ENCODE measurements around the gene ADGRG3. TPM values are rescaled to one million over a fixed set of nuclear protein-coding genes. Genes with fewer than 3 reads are reported as not detected.

The ADGRG3 gene
- total RNA-seq, 1 donor from 2014 or later = 0.36 TPM

DNA sequence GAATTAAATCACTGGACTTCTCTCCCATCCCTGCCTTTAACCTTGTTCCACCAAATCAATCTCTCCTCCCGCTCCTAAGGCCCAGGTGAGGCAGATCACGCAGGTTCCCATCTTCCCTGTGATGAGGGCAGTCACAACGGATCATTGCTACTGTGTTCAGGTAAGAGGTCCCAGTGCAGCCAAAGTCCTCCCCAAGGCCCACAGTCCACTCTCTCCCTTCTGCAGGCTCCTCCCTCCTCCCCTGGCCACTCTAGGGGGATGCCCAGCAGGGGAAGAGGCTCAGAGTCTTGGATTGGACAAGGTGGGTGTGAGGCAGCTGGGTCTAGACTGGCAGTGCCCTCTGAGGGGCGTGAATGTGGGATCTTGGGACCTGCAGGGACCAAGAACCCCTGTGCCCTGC, 2.6 kb upstream of the ADGRG3 start:
- Histone ChIP-seq H3K4me1 (no peaks in the 10 kb centered on the region), H3K4me3 (no peak overlapping the region), H3K36me3 (peaks cover 13% of the 10 kb centered on the region), H3K27me3 (ENCODE audit: low read depth) (peaks cover 13% of the 10 kb centered on the region), H3K27ac (replicated peaks) (no peak overlapping the region), H3K9me3 (replicated peaks) (no peaks in the 10 kb centered on the region)
- TF ChIP-seq, protein P1, sequence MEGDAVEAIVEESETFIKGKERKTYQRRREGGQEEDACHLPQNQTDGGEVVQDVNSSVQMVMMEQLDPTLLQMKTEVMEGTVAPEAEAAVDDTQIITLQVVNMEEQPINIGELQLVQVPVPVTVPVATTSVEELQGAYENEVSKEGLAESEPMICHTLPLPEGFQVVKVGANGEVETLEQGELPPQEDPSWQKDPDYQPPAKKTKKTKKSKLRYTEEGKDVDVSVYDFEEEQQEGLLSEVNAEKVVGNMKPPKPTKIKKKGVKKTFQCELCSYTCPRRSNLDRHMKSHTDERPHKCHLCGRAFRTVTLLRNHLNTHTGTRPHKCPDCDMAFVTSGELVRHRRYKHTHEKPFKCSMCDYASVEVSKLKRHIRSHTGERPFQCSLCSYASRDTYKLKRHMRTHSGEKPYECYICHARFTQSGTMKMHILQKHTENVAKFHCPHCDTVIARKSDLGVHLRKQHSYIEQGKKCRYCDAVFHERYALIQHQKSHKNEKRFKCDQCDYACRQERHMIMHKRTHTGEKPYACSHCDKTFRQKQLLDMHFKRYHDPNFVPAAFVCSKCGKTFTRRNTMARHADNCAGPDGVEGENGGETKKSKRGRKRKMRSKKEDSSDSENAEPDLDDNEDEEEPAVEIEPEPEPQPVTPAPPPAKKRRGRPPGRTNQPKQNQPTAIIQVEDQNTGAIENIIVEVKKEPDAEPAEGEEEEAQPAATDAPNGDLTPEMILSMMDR (IDR thresholded peaks at IDR 0.05; ENCODE audit: borderline replicate concordance) = no peak
- intact Hi-C loops (cut with micrococcal nuclease) = no loop called here
- no peak for DNase-seq

DNA sequence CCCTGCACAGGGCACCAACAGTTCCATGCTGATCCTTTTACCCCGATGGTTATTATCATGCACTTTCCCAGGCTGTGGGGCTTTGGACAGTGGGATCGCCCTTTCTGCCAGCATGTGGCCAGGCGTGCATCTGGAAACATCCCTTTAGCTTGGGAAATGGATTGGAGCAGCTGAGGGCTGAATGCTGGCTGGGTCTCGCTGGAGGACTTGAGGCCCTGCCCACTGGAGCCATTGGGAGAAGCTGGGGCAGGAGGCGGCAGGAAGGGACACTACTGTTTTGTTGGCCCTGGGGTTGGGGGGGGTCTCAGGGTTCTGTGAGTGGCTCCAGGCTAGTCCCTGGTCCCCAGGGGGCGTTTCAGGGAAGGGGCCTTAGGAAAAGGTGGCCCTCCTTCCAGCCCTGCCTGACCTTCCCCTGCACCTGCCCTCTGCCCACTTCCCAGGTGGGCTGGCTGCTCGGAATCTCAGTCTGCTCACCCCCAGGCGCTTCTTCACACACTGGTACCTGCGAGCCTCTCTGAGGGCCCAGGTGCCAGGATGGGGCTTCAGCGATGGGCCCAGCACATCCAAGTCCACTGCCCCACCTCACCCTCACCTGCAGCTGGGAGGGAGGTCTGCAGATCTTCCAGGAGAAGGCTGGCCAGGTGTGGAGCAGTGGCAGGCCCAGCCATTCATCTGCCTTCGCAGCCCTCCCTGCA, 1.6 kb upstream of the ADGRG3 start:
- no peak overlapping the region for H3K4me3 ChIP-seq
- intact Hi-C loops (cut with micrococcal nuclease) = no loop called here
- peaks cover 10% of the 10 kb centered on the region for H3K36me3 ChIP-seq
- TF ChIP-seq, protein P1 (IDR thresholded peaks at IDR 0.05; ENCODE audit: borderline replicate concordance) = no peak
- H3K4me1 ChIP-seq = no peaks in the 10 kb centered on the region
- H3K27ac ChIP-seq (replicated peaks) = no peak overlapping the region
- H3K9me3 ChIP-seq (replicated peaks) = no peaks in the 10 kb centered on the region
- no peak for DNase-seq
- peaks cover 13% of the 10 kb centered on the region for H3K27me3 ChIP-seq (ENCODE audit: low read depth)

DNA sequence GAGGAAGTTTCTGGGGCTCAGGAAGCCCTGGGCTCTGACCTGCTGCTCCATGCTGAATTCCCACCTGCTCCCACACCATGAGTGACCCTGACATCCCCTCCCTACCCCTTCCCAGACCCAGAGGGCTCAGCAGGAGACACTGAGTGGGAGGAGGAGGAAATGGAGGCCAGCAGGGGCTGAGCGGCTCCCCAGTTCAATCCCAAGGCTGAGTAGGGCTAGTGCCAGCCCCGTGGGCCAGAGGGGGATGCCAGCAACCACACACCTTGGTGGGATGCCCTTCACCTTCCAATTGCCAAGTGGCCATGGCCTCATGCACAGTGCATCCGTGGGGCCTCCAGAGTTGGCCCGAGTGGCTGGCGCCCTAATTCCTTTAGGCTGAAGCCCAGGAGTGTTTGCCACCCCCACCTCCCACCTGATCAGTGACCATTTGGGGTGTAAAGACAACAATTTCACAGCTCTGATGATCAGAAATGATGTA, 1.0 kb upstream of the ADGRG3 start:
- no peak overlapping the region for H3K27ac ChIP-seq (replicated peaks)
- intact Hi-C loops (cut with micrococcal nuclease) = no loop called here
- TF ChIP-seq, protein P1 (IDR thresholded peaks at IDR 0.05; ENCODE audit: borderline replicate concordance) = no peak

DNA sequence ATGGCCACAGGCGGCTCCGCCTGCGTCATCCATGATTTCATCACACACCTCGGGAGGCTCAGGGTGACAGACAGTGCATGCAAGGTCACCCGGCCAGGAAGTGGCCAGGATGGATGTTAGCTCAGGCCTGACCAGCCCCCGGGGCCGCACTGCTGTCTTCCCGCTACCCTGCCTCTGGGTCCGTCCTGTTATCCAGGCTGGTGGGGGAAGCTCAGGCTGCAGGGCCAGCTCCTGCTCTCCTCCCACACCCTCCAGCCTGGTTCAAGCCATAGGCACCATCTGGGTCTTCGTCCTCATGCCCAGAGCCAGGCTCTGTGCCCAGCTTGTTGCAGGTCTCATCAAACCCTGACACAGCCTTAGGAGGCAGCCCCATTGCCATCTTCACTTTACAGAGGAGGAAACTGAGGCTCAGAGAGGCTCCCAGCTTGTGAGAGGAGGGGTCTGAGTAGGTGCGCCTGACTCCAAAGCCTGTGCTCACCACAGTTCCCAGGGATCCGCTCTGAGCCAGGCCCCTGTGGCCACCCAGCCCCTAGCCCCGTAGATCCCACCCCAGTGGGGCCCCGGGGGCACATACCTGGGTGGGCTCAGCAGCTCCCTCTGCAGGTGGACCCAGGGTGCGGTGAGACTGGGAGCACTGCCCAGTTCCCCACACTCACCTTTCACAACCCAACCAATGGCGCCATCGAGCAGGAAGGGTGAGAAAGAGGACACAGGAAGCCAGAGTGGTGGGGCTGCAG, 412 bp upstream of the ADGRG3 start:
- Histone ChIP-seq H3K27me3 (ENCODE audit: low read depth) (peaks cover 15% of the 10 kb centered on the region), H3K4me1 (no peaks in the 10 kb centered on the region), H3K9me3 (replicated peaks) (no peaks in the 10 kb centered on the region), H3K4me3 (no peak overlapping the region), H3K36me3 (no peaks in the 10 kb centered on the region), H3K27ac (replicated peaks) (no peak overlapping the region)
- peak; percentile 34 for DNase-seq
- TF ChIP-seq, protein P1 (IDR thresholded peaks at IDR 0.05; ENCODE audit: borderline replicate concordance) = peak; percentile 25
- intact Hi-C loops (cut with micrococcal nuclease) = no loop called here

More for the DNA sequence above, 1.0 kb upstream of the ADGRG3 start:
- peaks cover 5% of the 10 kb centered on the region for H3K36me3 ChIP-seq
- no peak for DNase-seq
- H3K27me3 ChIP-seq (ENCODE audit: low read depth) = peaks cover 13% of the 10 kb centered on the region
- no peaks in the 10 kb centered on the region for H3K9me3 ChIP-seq (replicated peaks)
- no peak overlapping the region for H3K4me3 ChIP-seq
- no peaks in the 10 kb centered on the region for H3K4me1 ChIP-seq

GRCh38 chr16:57668630-57669475, 747 bp downstream of the ADGRG3 start:
- Histone ChIP-seq H3K9me3 (replicated peaks) (no peaks in the 10 kb centered on the region), H3K4me3 (no peak overlapping the region), H3K27me3 (ENCODE audit: low read depth) (peaks cover 22% of the 10 kb centered on the region), H3K4me1 (no peaks in the 10 kb centered on the region), H3K27ac (replicated peaks) (no peak overlapping the region), H3K36me3 (no peaks in the 10 kb centered on the region)
- intact Hi-C loops (cut with micrococcal nuclease) = no loop called here
- no peak for DNase-seq
- TF ChIP-seq, protein P1 (IDR thresholded peaks at IDR 0.05; ENCODE audit: borderline replicate concordance) = no peak

Data from left ventricle myocardium inferior (tissue), 1 donor.